ENCODE measurements around the gene TSPAN15.

- TF ChIP-seq, protein P1, sequence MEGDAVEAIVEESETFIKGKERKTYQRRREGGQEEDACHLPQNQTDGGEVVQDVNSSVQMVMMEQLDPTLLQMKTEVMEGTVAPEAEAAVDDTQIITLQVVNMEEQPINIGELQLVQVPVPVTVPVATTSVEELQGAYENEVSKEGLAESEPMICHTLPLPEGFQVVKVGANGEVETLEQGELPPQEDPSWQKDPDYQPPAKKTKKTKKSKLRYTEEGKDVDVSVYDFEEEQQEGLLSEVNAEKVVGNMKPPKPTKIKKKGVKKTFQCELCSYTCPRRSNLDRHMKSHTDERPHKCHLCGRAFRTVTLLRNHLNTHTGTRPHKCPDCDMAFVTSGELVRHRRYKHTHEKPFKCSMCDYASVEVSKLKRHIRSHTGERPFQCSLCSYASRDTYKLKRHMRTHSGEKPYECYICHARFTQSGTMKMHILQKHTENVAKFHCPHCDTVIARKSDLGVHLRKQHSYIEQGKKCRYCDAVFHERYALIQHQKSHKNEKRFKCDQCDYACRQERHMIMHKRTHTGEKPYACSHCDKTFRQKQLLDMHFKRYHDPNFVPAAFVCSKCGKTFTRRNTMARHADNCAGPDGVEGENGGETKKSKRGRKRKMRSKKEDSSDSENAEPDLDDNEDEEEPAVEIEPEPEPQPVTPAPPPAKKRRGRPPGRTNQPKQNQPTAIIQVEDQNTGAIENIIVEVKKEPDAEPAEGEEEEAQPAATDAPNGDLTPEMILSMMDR (conservative IDR thresholded peaks at IDR 0.05; ENCODE audit: low read length): no peak
- TF ChIP-seq EZH2phosphoT487 (IDR thresholded peaks at IDR 0.05; ENCODE audit: borderline replicate concordance, low read depth, low read length): no peak
These were observed 48.7 kb downstream of the TSPAN15 start for GRCh38 chr10:69499726-69500689.
